Nephron progenitor cell (in vitro differentiated cells): ENCODE data around the gene PARD3.

Experiments
- DNase-seq: peaks from one replicate; pipeline ENCODE4 v3.0.0; 2021
- H3K27ac Mint-ChIP-seq: 2 replicates; pipeline ENCODE4 v1.8.0; 2021; ENCODE audit warnings: mild to moderate bottlenecking, moderate library complexity, mixed read lengths
- H3K27me3 Mint-ChIP-seq: 2 replicates; pipeline ENCODE4 v1.8.0; 2021; ENCODE audit warnings: mild to moderate bottlenecking, low read depth, mixed read lengths; ENCODE audit not compliant: poor library complexity
- H3K36me3 Mint-ChIP-seq: 2 replicates; pipeline ENCODE4 v1.8.0; 2021; ENCODE audit warnings: low read depth, mixed read lengths
- H3K4me1 Mint-ChIP-seq: 2 replicates; pipeline ENCODE4 v1.8.0; 2021; ENCODE audit warnings: mixed read lengths
- H3K4me3 Mint-ChIP-seq: 2 replicates; pipeline ENCODE4 v1.8.0; 2021; ENCODE audit warnings: mild to moderate bottlenecking, moderate library complexity, mixed read lengths
- H3K9me3 Mint-ChIP-seq: 2 replicates; pipeline ENCODE4 v1.8.0; 2021; ENCODE audit warnings: mild to moderate bottlenecking, moderate library complexity, mixed read lengths
- TF ChIP-seq, protein P1 (sequence below): fragments of 200-600 bp; sonication (generic); IDR thresholded peaks from 2 replicates; pipeline ENCODE4 v1.5.0; 2021; ENCODE audit warnings: antibody characterized with exemption

The PARD3 gene

DNA sequence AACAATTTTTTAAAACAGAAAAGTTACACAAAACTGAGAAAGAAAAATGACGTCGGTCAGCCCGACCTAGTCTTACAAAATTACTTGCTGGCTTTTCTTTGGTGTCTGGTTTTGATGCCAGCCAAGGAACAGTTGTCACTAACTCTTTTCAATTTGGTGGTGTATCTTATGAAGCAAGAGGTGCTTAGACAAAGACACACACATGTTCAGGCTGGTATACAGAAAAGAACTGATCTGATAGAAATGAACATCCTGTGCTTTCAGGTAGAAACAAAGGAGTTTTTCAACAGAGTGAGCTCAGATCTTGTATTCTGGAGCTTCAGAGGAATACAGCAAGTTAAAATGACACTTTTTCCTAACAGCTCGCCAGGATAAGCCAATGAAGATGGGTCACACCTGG is 43.6 kb downstream of the PARD3 start:
- Mint-ChIP-seq H3K9me3 (no peaks in the 10 kb centered on the region), H3K27me3 (peaks cover 4% of the 10 kb centered on the region), H3K36me3 (peaks cover 25% of the 10 kb centered on the region), H3K4me1 (peaks cover 41% of the 10 kb centered on the region), H3K27ac (no peak overlapping the region), H3K4me3 (no peak overlapping the region)
- DNase-seq: no peak
- TF ChIP-seq, protein P1, sequence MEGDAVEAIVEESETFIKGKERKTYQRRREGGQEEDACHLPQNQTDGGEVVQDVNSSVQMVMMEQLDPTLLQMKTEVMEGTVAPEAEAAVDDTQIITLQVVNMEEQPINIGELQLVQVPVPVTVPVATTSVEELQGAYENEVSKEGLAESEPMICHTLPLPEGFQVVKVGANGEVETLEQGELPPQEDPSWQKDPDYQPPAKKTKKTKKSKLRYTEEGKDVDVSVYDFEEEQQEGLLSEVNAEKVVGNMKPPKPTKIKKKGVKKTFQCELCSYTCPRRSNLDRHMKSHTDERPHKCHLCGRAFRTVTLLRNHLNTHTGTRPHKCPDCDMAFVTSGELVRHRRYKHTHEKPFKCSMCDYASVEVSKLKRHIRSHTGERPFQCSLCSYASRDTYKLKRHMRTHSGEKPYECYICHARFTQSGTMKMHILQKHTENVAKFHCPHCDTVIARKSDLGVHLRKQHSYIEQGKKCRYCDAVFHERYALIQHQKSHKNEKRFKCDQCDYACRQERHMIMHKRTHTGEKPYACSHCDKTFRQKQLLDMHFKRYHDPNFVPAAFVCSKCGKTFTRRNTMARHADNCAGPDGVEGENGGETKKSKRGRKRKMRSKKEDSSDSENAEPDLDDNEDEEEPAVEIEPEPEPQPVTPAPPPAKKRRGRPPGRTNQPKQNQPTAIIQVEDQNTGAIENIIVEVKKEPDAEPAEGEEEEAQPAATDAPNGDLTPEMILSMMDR: no peak

DNA sequence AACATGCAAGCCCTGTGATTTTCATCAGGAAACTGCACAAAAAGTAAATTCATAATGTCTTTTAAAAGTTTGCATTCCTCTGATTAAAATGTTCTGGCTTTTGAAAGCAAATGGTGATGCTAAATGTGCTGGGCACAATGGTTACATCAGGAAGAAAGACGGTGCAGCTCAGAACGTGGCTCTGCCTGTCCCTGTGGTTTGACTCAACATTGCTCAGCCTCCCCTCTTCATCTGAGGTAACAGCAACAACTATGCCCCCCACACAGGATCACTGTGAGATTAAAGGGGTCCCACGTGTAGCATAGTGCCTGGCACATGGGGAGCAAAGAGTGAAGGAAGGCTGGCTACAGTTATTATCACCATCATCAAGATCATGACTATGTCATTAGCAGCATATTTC is 44.0 kb downstream of the PARD3 start:
- Mint-ChIP-seq H3K4me1 (peaks cover 40% of the 10 kb centered on the region), H3K9me3 (no peaks in the 10 kb centered on the region), H3K4me3 (no peak overlapping the region), H3K36me3 (peaks cover 25% of the 10 kb centered on the region), H3K27me3 (peaks cover 7% of the 10 kb centered on the region), H3K27ac (no peak overlapping the region)
- TF ChIP-seq, protein P1: no peak
- no peak for DNase-seq

DNA sequence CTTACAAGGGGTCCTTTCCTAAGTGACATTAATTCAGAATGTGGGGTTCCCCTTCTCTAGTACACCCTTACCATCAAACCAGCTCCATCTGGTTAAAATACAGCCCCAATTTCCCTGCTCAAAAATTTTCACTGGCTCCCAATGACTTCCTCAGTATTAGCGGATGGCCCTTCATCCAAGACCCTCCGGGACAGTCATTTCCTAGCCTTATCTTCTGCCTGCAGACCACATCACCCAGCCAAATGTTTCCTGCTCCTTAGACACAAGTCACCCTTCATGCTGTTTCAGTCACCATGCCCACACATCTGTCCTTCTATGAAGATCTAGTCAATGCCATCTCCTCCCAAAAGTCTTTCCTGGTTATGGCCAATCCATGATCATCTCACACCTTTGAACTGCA is 45.2 kb downstream of the PARD3 start:
- Mint-ChIP-seq H3K4me1 (peaks cover 38% of the 10 kb centered on the region), H3K36me3 (peaks cover 25% of the 10 kb centered on the region), H3K27me3 (peaks cover 5% of the 10 kb centered on the region), H3K27ac (no peak overlapping the region), H3K4me3 (no peak overlapping the region), H3K9me3 (no peaks in the 10 kb centered on the region)
- TF ChIP-seq, protein P1: no peak
- no peak for DNase-seq

DNA sequence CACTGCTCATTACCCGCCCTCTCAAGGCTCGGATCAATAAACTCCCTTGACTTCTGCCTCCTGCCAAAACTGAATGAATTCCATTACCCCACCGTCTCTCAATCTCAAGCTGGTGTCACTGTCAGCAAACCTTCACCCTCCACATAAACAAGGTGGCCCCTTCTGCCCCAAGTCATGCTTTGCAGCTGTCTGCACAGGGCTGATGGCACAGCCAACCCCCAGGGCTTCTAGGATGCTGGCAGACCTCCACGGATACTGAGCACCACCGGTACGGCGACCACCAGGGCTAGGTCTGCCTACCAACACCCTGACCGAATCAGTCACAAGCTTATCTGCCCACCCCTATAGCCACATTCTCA is 46.1 kb downstream of the PARD3 start:
- Mint-ChIP-seq H3K27ac (no peak overlapping the region), H3K9me3 (no peaks in the 10 kb centered on the region), H3K36me3 (peaks cover 25% of the 10 kb centered on the region), H3K4me1 (peaks cover 39% of the 10 kb centered on the region), H3K27me3 (peaks cover 4% of the 10 kb centered on the region), H3K4me3 (peak overlapping the region; percentile 2)
- no peak for DNase-seq
- TF ChIP-seq, protein P1: no peak

DNA sequence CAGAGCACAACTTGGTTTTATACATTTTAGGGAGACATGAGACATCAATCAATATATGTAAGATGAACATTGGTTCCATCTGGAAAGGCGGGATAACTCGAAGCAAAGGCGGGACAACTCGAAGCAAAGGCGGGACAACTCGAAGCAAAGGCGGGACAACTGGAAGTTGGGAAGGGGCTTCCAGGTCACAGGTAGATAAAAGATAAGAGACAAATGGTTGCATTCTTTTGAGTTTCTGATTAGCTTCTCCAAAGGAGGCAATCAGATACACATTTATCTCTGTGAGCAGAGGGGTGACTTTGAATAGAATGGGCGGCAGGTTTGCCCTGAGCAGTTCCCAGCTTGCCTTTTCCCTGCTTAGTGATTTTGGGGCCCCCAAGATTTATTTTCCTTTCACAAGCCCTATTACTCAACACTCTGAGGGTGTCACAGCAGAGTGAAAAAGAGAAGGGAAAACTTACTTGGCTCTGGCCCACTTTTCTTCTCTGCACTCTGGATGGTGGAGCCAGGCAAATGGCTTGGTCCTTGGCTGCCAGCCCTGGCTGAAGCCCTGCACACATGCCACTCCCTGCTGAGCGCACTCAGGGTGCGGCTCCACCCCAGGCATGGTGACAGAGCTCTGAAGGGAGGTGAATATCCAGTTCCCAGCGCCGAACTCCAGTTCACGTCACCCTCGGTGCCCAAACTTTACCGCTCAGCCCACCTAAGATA is 46.7 kb downstream of the PARD3 start:
- TF ChIP-seq, protein P1: no peak
- peaks cover 39% of the 10 kb centered on the region for H3K4me1 Mint-ChIP-seq
- H3K27ac Mint-ChIP-seq: no peak overlapping the region
- peaks cover 25% of the 10 kb centered on the region for H3K36me3 Mint-ChIP-seq
- no peak for DNase-seq
- H3K4me3 Mint-ChIP-seq: peak overlapping the region; percentile 2
- peaks cover 4% of the 10 kb centered on the region for H3K27me3 Mint-ChIP-seq
- no peaks in the 10 kb centered on the region for H3K9me3 Mint-ChIP-seq

DNA sequence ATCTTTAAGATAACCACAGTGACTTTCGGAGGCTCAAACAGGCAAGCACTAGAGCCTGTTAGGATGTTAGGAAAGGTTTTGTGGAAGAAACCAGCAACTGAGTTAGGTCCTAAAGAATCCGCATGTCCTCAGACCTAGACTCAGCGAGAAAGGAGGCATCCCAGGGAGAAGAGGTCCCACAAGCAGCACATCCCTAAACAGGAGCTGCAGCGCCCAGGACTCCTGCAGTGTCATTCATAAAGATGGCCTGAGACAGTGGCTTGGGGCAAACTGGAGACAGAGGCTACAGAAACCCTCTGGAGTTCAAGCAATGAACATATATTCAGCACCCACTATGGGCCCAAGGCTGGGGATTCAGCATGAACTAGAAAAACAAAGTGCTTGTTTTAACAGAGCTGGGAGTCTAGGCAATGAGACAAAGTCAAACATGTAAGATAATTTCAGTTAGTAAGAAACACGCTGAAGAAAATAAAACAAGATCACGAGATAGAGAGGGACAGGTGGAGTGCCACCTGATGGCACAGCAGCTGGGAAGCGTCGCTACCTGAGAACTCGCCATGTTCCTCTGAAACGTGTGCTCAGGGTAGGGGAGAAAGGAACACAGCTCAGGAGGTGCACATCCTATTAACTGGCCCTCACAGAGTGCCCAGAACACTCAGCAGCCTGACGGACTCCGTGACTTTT is 48.1 kb downstream of the PARD3 start:
- H3K9me3 Mint-ChIP-seq: no peaks in the 10 kb centered on the region
- H3K4me3 Mint-ChIP-seq: no peak overlapping the region
- H3K27ac Mint-ChIP-seq: no peak overlapping the region
- peaks cover 25% of the 10 kb centered on the region for H3K36me3 Mint-ChIP-seq
- TF ChIP-seq, protein P1: no peak
- no peak for DNase-seq
- H3K4me1 Mint-ChIP-seq: peaks cover 48% of the 10 kb centered on the region
- peaks cover 8% of the 10 kb centered on the region for H3K27me3 Mint-ChIP-seq
